SW 1271 (cell line): ENCODE data around the gene ABHD14A.

Experiments
- DNase-seq, 2 experiments: peaks; one replicate each; lab custom pipeline; 2025; lab: John Stamatoyannopoulos, UW

ABHD14A gene

GRCh38 chr3:52020796-52021195 is 45.9 kb downstream of the ABHD14A start:
- no peak for DNase-seq

GRCh38 chr3:52021489-52022268 is 46.8 kb downstream of the ABHD14A start:
- DNase-seq, result no peak

GRCh38 chr3:52022323-52023100 is 47.6 kb downstream of the ABHD14A start:
- no peak for DNase-seq

- no peak for DNase-seq
Observed at GRCh38 chr3:52023101-52023770, 48.4 kb downstream of the ABHD14A start.

GRCh38 chr3:52023860-52024764 is 49.2 kb downstream of the ABHD14A start:
- DNase-seq, result no peak

- DNase-seq, result no peak
Observed at GRCh38 chr3:52024765-52025452, 50.0 kb downstream of the ABHD14A start.

- DNase-seq, result no peak
Observed at GRCh38 chr3:52025453-52025852, 50.6 kb downstream of the ABHD14A start.

GRCh38 chr3:52026041-52026440 is 51.2 kb downstream of the ABHD14A start:
- DNase-seq, result no peak

- no peak for DNase-seq
Observed at GRCh38 chr3:52028572-52028971, 53.7 kb downstream of the ABHD14A start.

- DNase-seq, result no peak
Observed at GRCh38 chr3:52029053-52029452, 54.2 kb downstream of the ABHD14A start.

- no peak for DNase-seq
Observed at GRCh38 chr3:52029535-52029934, 54.7 kb downstream of the ABHD14A start.
